ENCODE data around the gene TCERG1. TPM values are rescaled to one million over a fixed set of nuclear protein-coding genes. Genes with fewer than 3 reads are reported as not detected.

TCERG1 gene
- total RNA-seq, 4 donors from 2014 or later: 63.0 to 232 (median 104) TPM

GRCh38 chr5:146466521-146467349 lies 19.6 kb downstream of the TCERG1 start:
- no peak overlapping the region for H3K27ac ChIP-seq
- TF ChIP-seq CTCF (IDR thresholded peaks at IDR 0.05) (peak in 4 of 6 experiments; percentile 18 to 27 (median 26)), POLR2A (IDR thresholded peaks at IDR 0.05) (no peak)
- H3K27me3 ChIP-seq: no peaks in the 10 kb centered on the region
- no peaks in the 10 kb centered on the region for H3K4me1 ChIP-seq
- peaks cover 0 to 65% (median 0%) of the 10 kb centered on the region in 3 donors for H3K36me3 ChIP-seq
- H3K9me3 ChIP-seq: no peaks in the 10 kb centered on the region
- no peak for DNase-seq
- no peak overlapping the region for H3K4me3 ChIP-seq

- TF ChIP-seq CTCF (IDR thresholded peaks at IDR 0.05) (no peak), POLR2A (IDR thresholded peaks at IDR 0.05) (no peak)
- H3K27me3 ChIP-seq: no peaks in the 10 kb centered on the region
- no peak overlapping the region for H3K4me3 ChIP-seq
- DNase-seq: no peak
- no peak overlapping the region for H3K27ac ChIP-seq
- H3K36me3 ChIP-seq: peaks cover 0 to 70% (median 0%) of the 10 kb centered on the region in 3 donors
- H3K9me3 ChIP-seq: no peaks in the 10 kb centered on the region
- no peaks in the 10 kb centered on the region for H3K4me1 ChIP-seq
Observed at GRCh38 chr5:146467760-146468159, 20.6 kb downstream of the TCERG1 start.

- no peak for TF ChIP-seq CTCF (IDR thresholded peaks at IDR 0.05)
- TF ChIP-seq POLR2A (IDR thresholded peaks at IDR 0.05): no peak
- DNase-seq: no peak
- no peak overlapping the region for H3K4me3 ChIP-seq
- no peaks in the 10 kb centered on the region for H3K9me3 ChIP-seq
- no peaks in the 10 kb centered on the region for H3K4me1 ChIP-seq
- peaks cover 0 to 59% (median 0%) of the 10 kb centered on the region in 3 donors for H3K36me3 ChIP-seq
- H3K27ac ChIP-seq: no peak overlapping the region
- no peaks in the 10 kb centered on the region for H3K27me3 ChIP-seq
Observed at GRCh38 chr5:146474065-146474464, 26.9 kb downstream of the TCERG1 start.

- TF ChIP-seq POLR2A (IDR thresholded peaks at IDR 0.05) (no peak), CTCF (IDR thresholded peaks at IDR 0.05) (no peak)
- H3K36me3 ChIP-seq: peaks cover 0 to 59% (median 0%) of the 10 kb centered on the region in 3 donors
- H3K27ac ChIP-seq: no peak overlapping the region
- no peak for DNase-seq
- no peaks in the 10 kb centered on the region for H3K9me3 ChIP-seq
- H3K4me3 ChIP-seq: no peak overlapping the region
- no peaks in the 10 kb centered on the region for H3K27me3 ChIP-seq
- no peaks in the 10 kb centered on the region for H3K4me1 ChIP-seq
Observed at GRCh38 chr5:146475190-146475780, 28.2 kb downstream of the TCERG1 start.

GRCh38 chr5:146475906-146476305 lies 28.8 kb downstream of the TCERG1 start:
- Histone ChIP-seq H3K4me3 (no peak overlapping the region), H3K27ac (no peak overlapping the region), H3K36me3 (peaks cover 0 to 56% (median 0%) of the 10 kb centered on the region in 3 donors), H3K9me3 (no peaks in the 10 kb centered on the region), H3K4me1 (no peaks in the 10 kb centered on the region), H3K27me3 (no peaks in the 10 kb centered on the region)
- no peak for DNase-seq
- TF ChIP-seq POLR2A (IDR thresholded peaks at IDR 0.05): no peak
- no peak for TF ChIP-seq CTCF (IDR thresholded peaks at IDR 0.05)

Data from Peyer's patch (tissue), 4 donors.